Erythroblast (primary cell): Measurements from ENCODE around the gene GALNT6.

ENCODE experiments used
- GATA1 ChIP-seq: IDR thresholded peaks from 2 replicates; pipeline ENCODE4 v1.6.1; 2011; ENCODE audit warnings: low read depth, mild to moderate bottlenecking, control low read depth, low read length, moderate library complexity
- POLR2A ChIP-seq: IDR thresholded peaks from 2 replicates; pipeline ENCODE4 v1.6.1; 2011; ENCODE audit warnings: mild to moderate bottlenecking, low read length

DNA sequence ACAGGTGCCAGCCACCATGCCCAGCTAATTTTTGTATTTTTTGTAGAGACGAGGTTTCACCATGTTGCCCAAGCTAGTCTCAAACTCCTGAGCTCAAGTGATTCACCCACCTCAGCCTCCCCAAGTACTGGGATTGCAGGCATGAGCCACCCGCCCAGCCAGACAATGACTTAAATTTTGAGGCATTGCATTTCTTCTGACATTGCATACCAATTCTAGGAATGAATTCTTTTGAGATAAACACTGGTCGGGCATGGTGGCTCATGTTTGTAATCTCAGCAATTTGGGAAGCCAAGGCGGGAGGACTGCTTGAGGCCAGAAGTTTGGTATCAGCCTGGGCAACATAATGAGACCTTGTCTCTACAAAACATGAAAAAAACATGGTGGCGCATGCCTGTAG lies 42.2 kb downstream of the GALNT6 start:
- no peak for TF ChIP-seq POLR2A
- TF ChIP-seq GATA1: no peak
